GM23338 (cell line): ENCODE measurements around the gene PDE4D.

ENCODE experiments used
- CREB1 ChIP-seq: fragments of 250-450 bp; sonication (Bioruptor Pico); IDR thresholded peaks from 2 replicates; pipeline ENCODE4 v1.5.0; 2020; ENCODE audit warnings: low read depth, mild to moderate bottlenecking, moderate library complexity
- CTCF ChIP-seq, 2 experiments: fragments of 200-600 bp in 1 of 2; sonication (generic) in 1 of 2; conservative IDR thresholded peaks; 2 replicates each; pipeline versions ENCODE4 v1.5.1 to v1.6.1; 2016 to 2017; ENCODE audit warnings: antibody characterized with exemption in 2 of 2, low read depth in 2 of 2, mild to moderate bottlenecking in 2 of 2, moderate library complexity in 1 of 2
- EZH2 ChIP-seq: fragments of 200-600 bp; sonication (generic); IDR thresholded peaks from one replicate; pipeline ENCODE4 v1.8.0; 2017; ENCODE audit warnings: antibody characterized with exemption, mild to moderate bottlenecking, low read depth; ENCODE audit not compliant: unreplicated experiment
- EZH2phosphoT487 ChIP-seq: fragments of 200-600 bp; sonication (generic); IDR thresholded peaks from one replicate; pipeline ENCODE4 v1.8.1; 2018; ENCODE audit warnings: antibody characterized with exemption; ENCODE audit not compliant: unreplicated experiment
- REST ChIP-seq: IDR thresholded peaks from one replicate; pipeline ENCODE4 v1.6.1; 2018; ENCODE audit warnings: antibody characterized with exemption; ENCODE audit not compliant: unreplicated experiment
- STAT1 ChIP-seq: IDR thresholded peaks from one replicate; pipeline ENCODE4 v1.6.1; 2016; ENCODE audit warnings: antibody characterized with exemption; ENCODE audit not compliant: unreplicated experiment
- ZNF114 ChIP-seq: fragments of 250-450 bp; sonication (Bioruptor Pico); IDR thresholded peaks from 2 replicates; pipeline ENCODE4 v1.5.0; 2020; ENCODE audit warnings: mild to moderate bottlenecking, moderate library complexity

DNA sequence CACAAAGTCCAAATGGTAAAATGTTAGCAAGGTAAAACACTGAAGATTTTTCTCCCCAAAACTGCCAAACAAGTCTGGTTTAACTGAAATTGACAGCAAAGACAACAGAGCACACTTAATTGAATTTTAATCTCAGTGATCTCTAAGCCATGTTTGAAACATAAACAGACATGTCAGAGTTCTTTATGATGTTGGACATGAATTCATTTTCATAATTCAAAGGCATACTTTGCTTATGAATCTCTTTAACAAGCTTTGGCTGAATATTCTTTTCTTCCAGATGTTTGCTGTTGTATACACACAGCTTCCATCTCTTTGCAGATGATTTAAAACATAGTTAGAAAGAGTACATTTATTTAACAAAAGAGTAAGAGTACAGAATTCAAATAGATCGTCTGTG lies 801.6 kb downstream of the PDE4D start:
- TF ChIP-seq CTCF (conservative IDR thresholded peaks at IDR 0.05; ENCODE audit: low read depth in 2 of 2) = no peak
- TF ChIP-seq EZH2phosphoT487 = no peak
- TF ChIP-seq STAT1 = no peak
- no peak for TF ChIP-seq EZH2
- no peak for TF ChIP-seq REST
- no peak for TF ChIP-seq ZNF114
- TF ChIP-seq CREB1 (CRISPR knock-in tag) = no peak
